Endothelial cell of umbilical vein (primary cell): ENCODE measurements around the gene OR51V1. TPM values are rescaled to one million over a fixed set of nuclear protein-coding genes. Genes with fewer than 3 reads are reported as not detected.

ENCODE experiments used
- BruUV-seq: library from RNA; stranded (reverse); fragments of 400-500 nt; replicated peaks from 2 replicates; lab custom pipeline; 2021; lab: Mats Ljungman, UMichigan
- CTCF ChIA-PET: fragments of 300-600, 350-600 bp; sonication (Branson Sonifier 250); formaldehyde crosslinking; loops from one replicate; lab custom pipeline; 2021; ENCODE audit warnings: antibody characterized with exemption, inconsistent platforms; lab: Charles Lee
- POLR2A ChIA-PET: fragments of 300-600, 350-600 bp; sonication (Branson Sonifier 250); formaldehyde crosslinking; loops from one replicate; lab custom pipeline; 2021; ENCODE audit warnings: antibody characterized with exemption, inconsistent platforms; lab: Charles Lee
- DNase-seq: peaks from one replicate; pipeline ENCODE4 v3.0.0-alpha.2; 2011; ENCODE audit warnings: low read depth, low spot score
- FAIRE-seq: peaks from 2 replicates; lab custom pipeline; 2011; peaks lifted over from hg19 to GRCh38; lab: Jason Lieb, UNC
- H2AFZ ChIP-seq: 2 replicates; pipeline ENCODE4 v1.6.0; 2012; ENCODE audit warnings: low read depth, low read length, control low read depth, inconsistent platforms
- H3K27ac ChIP-seq: 2 replicates; pipeline ENCODE4 v1.5.1; 2011; ENCODE audit warnings: low read depth, mild to moderate bottlenecking, control low read depth, low read length, moderate library complexity; ENCODE audit not compliant: insufficient read depth
- H3K27me3 ChIP-seq, 2 experiments: 2 replicates each; pipeline versions ENCODE4 v1.6.0 to v1.6.1; 2011; ENCODE audit warnings: low read length in 2 of 2, mixed read lengths in 1 of 2; ENCODE audit not compliant: control insufficient read depth in 2 of 2, insufficient read depth in 2 of 2
- H3K36me3 ChIP-seq, 2 experiments: 2 replicates in 1 of 2; 3 replicates in 1 of 2; pipeline ENCODE4 v1.5.1; 2011; ENCODE audit warnings: low read length in 2 of 2, mild to moderate bottlenecking in 1 of 2, moderate library complexity in 1 of 2; ENCODE audit not compliant: control insufficient read depth in 2 of 2, insufficient read depth in 2 of 2; ENCODE audit errors: extremely low read depth in 1 of 2
- H3K4me1 ChIP-seq: 3 replicates; pipeline ENCODE4 v1.5.1; 2011; ENCODE audit warnings: mild to moderate bottlenecking, low read length; ENCODE audit not compliant: control insufficient read depth, insufficient read depth; ENCODE audit errors: extremely low read depth
- H3K4me2 ChIP-seq: 2 replicates; pipeline ENCODE4 v1.6.1; 2011; ENCODE audit warnings: low read length, control low read depth, mixed read lengths; ENCODE audit not compliant: insufficient read depth
- H3K4me3 ChIP-seq, 3 experiments: fragments of 200-600 bp in 1 of 3; sonication (generic), shearing (Covaris generic) in 1 of 3; replicated peaks in 1 of 3; 2 replicates each; pipeline ENCODE4 v1.5.1; 2011 to 2016; ENCODE audit warnings: control low read depth in 3 of 3, low read length in 3 of 3, mild to moderate bottlenecking in 2 of 3, inconsistent platforms in 1 of 3, low read depth in 1 of 3, moderate library complexity in 1 of 3; ENCODE audit not compliant: insufficient read depth in 1 of 3
- H3K79me2 ChIP-seq: 2 replicates; pipeline ENCODE4 v1.6.0; 2012; ENCODE audit warnings: low read length, inconsistent platforms; ENCODE audit not compliant: control insufficient read depth, insufficient read depth
- H3K9ac ChIP-seq: replicated peaks from 2 replicates; pipeline ENCODE3; 2011; ENCODE audit warnings: low read length, control low read depth; ENCODE audit not compliant: insufficient read depth; ENCODE audit errors: extremely low read depth
- H3K9me1 ChIP-seq: replicated peaks from 3 replicates; pipeline ENCODE4 v1.6.0; 2011; ENCODE audit warnings: mild to moderate bottlenecking, low read length; ENCODE audit not compliant: control insufficient read depth, insufficient read depth; ENCODE audit errors: extremely low read depth
- H3K9me3 ChIP-seq: replicated peaks from 2 replicates; pipeline ENCODE4 v1.5.1; 2012; ENCODE audit warnings: low read length, inconsistent platforms; ENCODE audit not compliant: control insufficient read depth, insufficient read depth
- H4K20me1 ChIP-seq: replicated peaks from 2 replicates; pipeline ENCODE3; 2011; ENCODE audit warnings: mild to moderate bottlenecking, low read length; ENCODE audit not compliant: control insufficient read depth, insufficient read depth; ENCODE audit errors: extremely low read depth
- FOS ChIP-seq: IDR thresholded peaks from 2 replicates; pipeline ENCODE4 v1.6.1; 2011; ENCODE audit warnings: mild to moderate bottlenecking, low read length, moderate library complexity, borderline replicate concordance; ENCODE audit not compliant: insufficient read depth
- GATA2 ChIP-seq: IDR thresholded peaks from 2 replicates; pipeline ENCODE4 v1.7.0; 2011; ENCODE audit warnings: low read depth, mild to moderate bottlenecking, moderate library complexity, mixed read lengths, low read length; ENCODE audit not compliant: insufficient read length, insufficient read depth
- POLR2A ChIP-seq: IDR thresholded peaks from 2 replicates; pipeline ENCODE4 v1.6.1; 2012; ENCODE audit warnings: low read depth, mild to moderate bottlenecking, control low read depth, low read length
- POLR2AphosphoS5 ChIP-seq: IDR thresholded peaks from 2 replicates; pipeline ENCODE4 v1.6.1; 2012; ENCODE audit warnings: low read depth, mild to moderate bottlenecking, control low read depth, low read length, moderate library complexity; ENCODE audit not compliant: insufficient read depth
- dilution Hi-C: fragments of 300-500 bp; cut with MboI; formaldehyde crosslinking; loops from one replicate; pipeline ENCODE4 v1.15.0; 2019; ENCODE audit warnings: low sequenced_read_pairs; ENCODE audit not compliant: extremely low pct_ligation_motif_present
- intact Hi-C: fragments of 100-400 bp; cut with micrococcal nuclease; formaldehyde crosslinking; loops from one replicate; pipeline ENCODE4 v1.10.0; 2022
- polyA plus RNA-seq, 4 experiments: library from polyadenylated mRNA; depleted of rRNA in 3 of 4; stranded (reverse) in 3 of 4; unstranded in 1 of 4; fragments of >200 nt; gene quantifications; 2 replicates each; pipeline versions ENCODE4 v1.2.1 to v1.2.3, GENCODE V29; 2011 to 2012; ENCODE audit warnings: missing spikeins in 1 of 4
- total RNA-seq: library from RNA; stranded (reverse); gene quantifications from 2 replicates; pipeline ENCODE4 v1.2.3, GENCODE V29; 2021
- TF ChIP-seq, protein P1 (sequence below), 2 donors: IDR thresholded peaks; 1 replicate in 1 of 2; 2 replicates in 1 of 2; pipeline ENCODE4 v1.5.1; 2011; ENCODE audit warnings: low read length in 2 of 2, mild to moderate bottlenecking in 2 of 2, moderate library complexity in 2 of 2, control low read depth in 1 of 2, inconsistent platforms in 1 of 2, low read depth in 1 of 2; ENCODE audit not compliant: insufficient read depth in 1 of 2; ENCODE audit errors: extremely low read depth in 1 of 2

The OR51V1 gene
- total and polyA plus RNA-seq, 2 donors (not counting 3 experiments of a cell fraction or from before 2014, with no cell fraction given), result not detected

DNA sequence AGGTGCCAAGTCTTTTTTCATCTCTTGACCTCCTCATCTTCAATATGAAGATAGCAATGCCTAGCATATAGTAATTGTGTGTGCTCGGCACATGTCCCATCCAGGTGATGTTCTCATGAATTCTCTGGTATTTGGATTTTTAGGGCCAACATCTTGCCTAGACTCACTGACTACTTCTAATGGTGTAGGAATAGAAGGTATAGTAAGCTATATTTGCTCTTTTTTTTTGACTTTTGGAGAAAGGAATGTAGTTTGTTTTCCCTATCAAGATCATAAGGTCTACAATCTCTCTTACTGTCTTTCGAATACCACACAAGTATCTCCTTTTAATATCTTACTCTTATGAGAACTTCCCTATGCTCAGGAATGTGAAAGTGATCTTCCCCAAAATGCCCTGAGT, 30.6 kb upstream of the OR51V1 start:
- dilution Hi-C loops (no loop called here), intact Hi-C loops (no loop called here)
- Histone ChIP-seq H3K27me3 (no peaks in the 10 kb centered on the region), H3K79me2 (no peaks in the 10 kb centered on the region), H2AFZ (no peak overlapping the region), H3K9ac (no peak overlapping the region), H3K36me3 (no peaks in the 10 kb centered on the region), H3K9me3 (no peaks in the 10 kb centered on the region), H3K4me2 (no peak overlapping the region), H3K9me1 (no peaks in the 10 kb centered on the region), H3K4me3 (no peak overlapping the region), H3K27ac (no peak overlapping the region), H3K4me1 (no peaks in the 10 kb centered on the region), H4K20me1 (no peaks in the 10 kb centered on the region)
- DNase-seq (no peak), FAIRE-seq (no peak)
- no peak for TF ChIP-seq GATA2
- no TSS peak for BruUV-seq
- ChIA-PET POLR2A (no interaction called here), CTCF (no interaction called here)

DNA sequence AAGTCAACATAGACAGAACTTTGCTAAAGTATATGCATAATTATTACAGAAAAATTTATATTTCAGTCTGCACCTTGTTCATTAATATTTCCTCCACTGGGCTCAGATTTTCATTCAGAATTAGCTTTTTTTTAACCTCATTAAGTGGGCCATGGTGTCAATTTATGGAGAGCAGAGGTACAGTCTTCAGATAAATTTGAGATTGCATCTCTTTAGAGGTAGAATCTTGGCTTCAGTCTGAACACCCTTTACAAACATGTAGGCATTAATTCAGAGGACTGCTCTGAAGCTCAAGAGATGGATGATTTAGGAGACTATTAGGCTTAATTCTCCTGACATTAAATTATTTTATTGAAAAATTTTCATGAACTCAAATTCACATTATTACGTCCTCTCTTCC, 29.8 kb upstream of the OR51V1 start:
- no peak overlapping the region for H3K4me2 ChIP-seq
- no peaks in the 10 kb centered on the region for H3K79me2 ChIP-seq
- ChIA-PET CTCF (no interaction called here), POLR2A (no interaction called here)
- no peaks in the 10 kb centered on the region for H3K4me1 ChIP-seq
- TF ChIP-seq, protein P1, sequence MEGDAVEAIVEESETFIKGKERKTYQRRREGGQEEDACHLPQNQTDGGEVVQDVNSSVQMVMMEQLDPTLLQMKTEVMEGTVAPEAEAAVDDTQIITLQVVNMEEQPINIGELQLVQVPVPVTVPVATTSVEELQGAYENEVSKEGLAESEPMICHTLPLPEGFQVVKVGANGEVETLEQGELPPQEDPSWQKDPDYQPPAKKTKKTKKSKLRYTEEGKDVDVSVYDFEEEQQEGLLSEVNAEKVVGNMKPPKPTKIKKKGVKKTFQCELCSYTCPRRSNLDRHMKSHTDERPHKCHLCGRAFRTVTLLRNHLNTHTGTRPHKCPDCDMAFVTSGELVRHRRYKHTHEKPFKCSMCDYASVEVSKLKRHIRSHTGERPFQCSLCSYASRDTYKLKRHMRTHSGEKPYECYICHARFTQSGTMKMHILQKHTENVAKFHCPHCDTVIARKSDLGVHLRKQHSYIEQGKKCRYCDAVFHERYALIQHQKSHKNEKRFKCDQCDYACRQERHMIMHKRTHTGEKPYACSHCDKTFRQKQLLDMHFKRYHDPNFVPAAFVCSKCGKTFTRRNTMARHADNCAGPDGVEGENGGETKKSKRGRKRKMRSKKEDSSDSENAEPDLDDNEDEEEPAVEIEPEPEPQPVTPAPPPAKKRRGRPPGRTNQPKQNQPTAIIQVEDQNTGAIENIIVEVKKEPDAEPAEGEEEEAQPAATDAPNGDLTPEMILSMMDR (IDR thresholded peaks at IDR 0.05; ENCODE audit: extremely low read depth in 1 of 2, insufficient read depth in 1 of 2, low read depth in 1 of 2, low read length in 2 of 2), result no peak
- TF ChIP-seq POLR2A (no peak), GATA2 (no peak), FOS (no peak), POLR2AphosphoS5 (no peak)
- no peaks in the 10 kb centered on the region for H4K20me1 ChIP-seq
- no peaks in the 10 kb centered on the region for H3K9me1 ChIP-seq
- BruUV-seq, result no TSS peak
- no peak overlapping the region for H3K4me3 ChIP-seq
- H3K9ac ChIP-seq, result no peak overlapping the region
- no peaks in the 10 kb centered on the region for H3K36me3 ChIP-seq
- no peak overlapping the region for H3K27ac ChIP-seq
- FAIRE-seq (no peak), DNase-seq (no peak)
- no peak overlapping the region for H2AFZ ChIP-seq
- H3K9me3 ChIP-seq, result no peaks in the 10 kb centered on the region
- intact Hi-C loops, result no loop called here
- dilution Hi-C loops, result no loop called here
- no peaks in the 10 kb centered on the region for H3K27me3 ChIP-seq
